ENCODE results near the gene CDKAL1.

- TF ChIP-seq POLR2A (IDR thresholded peaks at IDR 0.05; ENCODE audit: low read depth, low read length) (no peak), PAX5 (IDR thresholded peaks at IDR 0.05; ENCODE audit: insufficient read depth, low read length, severe bottlenecking) (no peak), POLR2AphosphoS5 (IDR thresholded peaks at IDR 0.05; ENCODE audit: low read depth, low read length) (no peak), SPI1 (IDR thresholded peaks at IDR 0.05; ENCODE audit: low read depth, low read length) (no peak)
Measured at GRCh38 chr6:20841806-20842205, 307.5 kb downstream of the CDKAL1 start.
